ENCODE results near the gene PODXL2.

DNA sequence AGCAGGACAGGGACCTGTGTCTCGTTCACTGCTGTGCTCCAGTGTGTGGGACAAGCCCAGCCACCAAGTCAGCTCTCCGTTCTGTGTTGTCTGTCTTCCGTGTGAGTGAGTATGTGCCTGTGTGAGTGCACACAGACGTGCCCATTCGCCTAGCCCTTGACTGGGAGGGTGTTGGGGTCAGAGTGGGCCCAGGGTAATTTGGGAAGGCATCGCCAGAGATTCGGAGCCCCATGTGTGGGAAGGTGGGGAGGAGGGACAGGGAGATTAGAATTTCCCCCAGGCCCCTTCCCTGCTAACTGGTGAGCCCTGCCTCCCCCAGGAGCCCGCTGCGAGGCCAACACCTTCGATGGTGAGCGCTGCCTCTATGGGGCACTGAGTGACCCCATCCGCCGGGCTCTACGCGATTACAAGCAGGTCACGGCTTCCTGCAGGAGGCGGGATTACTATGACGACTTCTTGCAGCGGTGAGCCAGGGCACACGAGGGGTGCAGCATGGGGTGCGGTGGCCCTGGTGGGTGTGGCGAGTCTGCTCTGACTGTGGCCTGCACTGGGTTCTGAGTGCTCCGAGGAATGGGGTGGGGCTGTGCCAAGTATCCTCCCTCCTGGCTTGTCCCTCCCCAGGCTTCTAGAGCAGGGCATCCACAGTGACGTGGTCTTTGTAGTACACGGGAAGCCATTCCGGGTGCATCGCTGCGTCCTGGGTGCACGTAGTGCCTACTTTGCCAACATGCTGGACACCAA is 46.8 kb downstream of the PODXL2 start:
- TF ChIP-seq, protein P1, sequence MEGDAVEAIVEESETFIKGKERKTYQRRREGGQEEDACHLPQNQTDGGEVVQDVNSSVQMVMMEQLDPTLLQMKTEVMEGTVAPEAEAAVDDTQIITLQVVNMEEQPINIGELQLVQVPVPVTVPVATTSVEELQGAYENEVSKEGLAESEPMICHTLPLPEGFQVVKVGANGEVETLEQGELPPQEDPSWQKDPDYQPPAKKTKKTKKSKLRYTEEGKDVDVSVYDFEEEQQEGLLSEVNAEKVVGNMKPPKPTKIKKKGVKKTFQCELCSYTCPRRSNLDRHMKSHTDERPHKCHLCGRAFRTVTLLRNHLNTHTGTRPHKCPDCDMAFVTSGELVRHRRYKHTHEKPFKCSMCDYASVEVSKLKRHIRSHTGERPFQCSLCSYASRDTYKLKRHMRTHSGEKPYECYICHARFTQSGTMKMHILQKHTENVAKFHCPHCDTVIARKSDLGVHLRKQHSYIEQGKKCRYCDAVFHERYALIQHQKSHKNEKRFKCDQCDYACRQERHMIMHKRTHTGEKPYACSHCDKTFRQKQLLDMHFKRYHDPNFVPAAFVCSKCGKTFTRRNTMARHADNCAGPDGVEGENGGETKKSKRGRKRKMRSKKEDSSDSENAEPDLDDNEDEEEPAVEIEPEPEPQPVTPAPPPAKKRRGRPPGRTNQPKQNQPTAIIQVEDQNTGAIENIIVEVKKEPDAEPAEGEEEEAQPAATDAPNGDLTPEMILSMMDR (IDR thresholded peaks at IDR 0.05) = no peak
- no peak for TF ChIP-seq EZH2 (IDR thresholded peaks at IDR 0.05; ENCODE audit: borderline replicate concordance, insufficient read depth, low read depth, low read length, poor library complexity, severe bottlenecking)

All from B cell (primary cell).